GM12878 (cell line): ENCODE measurements around the gene SSBP1. TPM values are rescaled to one million over a fixed set of nuclear protein-coding genes. Genes with fewer than 3 reads are reported as not detected.

ENCODE experiments used
- BCL3 ChIP-seq: IDR thresholded peaks from 2 replicates; pipeline ENCODE4 v1.6.1; 2011; ENCODE audit warnings: borderline replicate concordance, low read depth, mild to moderate bottlenecking, moderate library complexity, low read length; ENCODE audit not compliant: insufficient read depth, poor library complexity, severe bottlenecking
- CBX5 ChIP-seq: sonication (generic); IDR thresholded peaks from 2 replicates; pipeline ENCODE4 v1.6.1; 2016; ENCODE audit warnings: low read depth, moderate library complexity, mild to moderate bottlenecking, inconsistent platforms
- E2F4 ChIP-seq: IDR thresholded peaks from 2 replicates; pipeline ENCODE4 v1.6.1; 2012; ENCODE audit warnings: low read depth, low read length, improper control_type of control experiment
- ESRRA ChIP-seq: IDR thresholded peaks from 2 replicates; pipeline ENCODE4 v1.6.1; 2012; ENCODE audit warnings: mild to moderate bottlenecking, low read length, improper control_type of control experiment
- EZH2 ChIP-seq: IDR thresholded peaks from 2 replicates; pipeline ENCODE4 v1.6.1; 2012; ENCODE audit warnings: low read depth, mild to moderate bottlenecking, control low read depth, inconsistent platforms, low read length, borderline replicate concordance; ENCODE audit not compliant: control insufficient read depth
- HDGF ChIP-seq: fragments of 450-650 bp; IDR thresholded peaks from 2 replicates; pipeline ENCODE4 v1.6.1; 2016; ENCODE audit warnings: antibody characterized with exemption
- HSF1 ChIP-seq: fragments of 150-350 bp; IDR thresholded peaks from 2 replicates; pipeline ENCODE4 v1.6.1; 2014; ENCODE audit warnings: mild to moderate bottlenecking, low read depth, low read length
- IKZF1 ChIP-seq: fragments of 450-650 bp; conservative IDR thresholded peaks from 2 replicates; pipeline ENCODE4 v1.6.1; 2017; ENCODE audit warnings: antibody characterized with exemption, mild to moderate bottlenecking
- IRF3 ChIP-seq: fragments of 450-650 bp; IDR thresholded peaks from 2 replicates; pipeline ENCODE4 v1.6.1; 2014; ENCODE audit warnings: mild to moderate bottlenecking
- MEF2A ChIP-seq: IDR thresholded peaks from 2 replicates; pipeline ENCODE4 v1.6.1; 2011; ENCODE audit warnings: low read depth, mild to moderate bottlenecking, low read length, moderate library complexity; ENCODE audit not compliant: insufficient read depth
- MEF2B ChIP-seq: fragments of 450-650 bp; IDR thresholded peaks from 2 replicates; pipeline ENCODE4 v1.6.1; 2018; ENCODE audit warnings: mild to moderate bottlenecking, moderate library complexity; ENCODE audit not compliant: partially characterized antibody, poor library complexity, severe bottlenecking
- NFIC ChIP-seq: IDR thresholded peaks from 2 replicates; pipeline ENCODE4 v1.6.1; 2012; ENCODE audit warnings: low read depth, mild to moderate bottlenecking, inconsistent platforms, low read length, moderate library complexity
- NKRF ChIP-seq: fragments of 450-650 bp; conservative IDR thresholded peaks from 2 replicates; pipeline ENCODE4 v1.6.1; 2017; ENCODE audit warnings: mild to moderate bottlenecking, moderate library complexity
- NR2F1 ChIP-seq: fragments of 450-650 bp; conservative IDR thresholded peaks from 2 replicates; pipeline ENCODE4 v1.6.1; 2017; ENCODE audit warnings: mild to moderate bottlenecking
- NRF1 ChIP-seq: conservative IDR thresholded peaks from 2 replicates; pipeline ENCODE4 v1.6.1; 2011; ENCODE audit warnings: mild to moderate bottlenecking, low read depth, low read length, improper control_type of control experiment
- STAT3 ChIP-seq: IDR thresholded peaks from 2 replicates; pipeline ENCODE4 v1.6.1; 2011; ENCODE audit warnings: low read depth, low read length, improper control_type of control experiment
- TAF1 ChIP-seq: IDR thresholded peaks from 2 replicates; pipeline ENCODE4 v1.6.1; 2011; ENCODE audit warnings: mild to moderate bottlenecking, low read depth, low read length, borderline replicate concordance
- USF2 ChIP-seq: IDR thresholded peaks from 2 replicates; pipeline ENCODE4 v1.6.1; 2011; ENCODE audit warnings: low read depth, low read length, improper control_type of control experiment, borderline replicate concordance
- ZSCAN29 ChIP-seq: fragments of 450-650 bp; IDR thresholded peaks from 2 replicates; pipeline ENCODE4 v1.6.1; 2017; ENCODE audit warnings: mild to moderate bottlenecking, moderate library complexity
- polyA plus RNA-seq, 11 experiments: library from polyadenylated mRNA; depleted of rRNA in 4 of 11; unstranded in 6 of 11; stranded (reverse) in 5 of 11; fragments of >200 nt; fragmentation: Nextera tagmentation in 4 of 11; fragmentation: Illumina TruSeq in 1 of 11; extraction: Ambion mirVana in 4 of 11; extraction: Trizol in 1 of 11; gene quantifications; 1 replicate in 1 of 11; 2 replicates in 10 of 11; pipeline versions ENCODE4 v1.2.1 to v1.2.3, GENCODE V29; 2011 to 2016; ENCODE audit warnings: inconsistent platforms in 2 of 11, missing spikeins in 2 of 11, low read depth in 1 of 11
- total RNA-seq, 4 experiments: library from RNA; depleted of rRNA in 3 of 4; stranded (reverse); fragments of >200 nt in 3 of 4; fragmentation: Illumina TruSeq in 1 of 4; extraction: Trizol in 1 of 4; gene quantifications; 2 replicates each; pipeline versions ENCODE4 v1.2.1 to v1.2.3, GENCODE V29; 2013 to 2021

SSBP1 gene
- total and polyA plus RNA-seq, 10 of the 15 experiments (the other 5 are each of a cell fraction or from before 2014, with no cell fraction given): 191 to 998 (median 418) TPM

- no peak for TF ChIP-seq BCL3
- 0 out of 2 replicates have a peak, but pooled peaks have one; percentile 4 for TF ChIP-seq IRF3
- peak; percentile 88 for TF ChIP-seq MEF2A
- peak; percentile 84 for TF ChIP-seq NKRF
- no peak for TF ChIP-seq EZH2
- peak; percentile 96 for TF ChIP-seq IKZF1
- TF ChIP-seq HDGF: no peak
- TF ChIP-seq NRF1: 0 out of 2 replicates have a peak, but pooled peaks have one; percentile 12
- TF ChIP-seq TAF1: peak; percentile 86
- peak; percentile 68 for TF ChIP-seq NFIC
- 0 out of 2 replicates have a peak, but pooled peaks have one; percentile 65 for TF ChIP-seq NR2F1
- TF ChIP-seq STAT3: no peak
- TF ChIP-seq CBX5: peak; percentile 99
- TF ChIP-seq MEF2B: peak; percentile 66
- TF ChIP-seq USF2: no peak; the same call in 1 of the 2 replicates
- TF ChIP-seq ESRRA: no peak
- TF ChIP-seq E2F4: no peak
- no peak for TF ChIP-seq ZSCAN29
- TF ChIP-seq HSF1: peak; percentile 83; the same call in 1 of the 2 replicates
These were observed at the start of gene SSBP1 (continued) for GRCh38 chr7:141737836-141738591.
